ENCODE results near the gene TEAD1.

TEAD1 gene

DNA sequence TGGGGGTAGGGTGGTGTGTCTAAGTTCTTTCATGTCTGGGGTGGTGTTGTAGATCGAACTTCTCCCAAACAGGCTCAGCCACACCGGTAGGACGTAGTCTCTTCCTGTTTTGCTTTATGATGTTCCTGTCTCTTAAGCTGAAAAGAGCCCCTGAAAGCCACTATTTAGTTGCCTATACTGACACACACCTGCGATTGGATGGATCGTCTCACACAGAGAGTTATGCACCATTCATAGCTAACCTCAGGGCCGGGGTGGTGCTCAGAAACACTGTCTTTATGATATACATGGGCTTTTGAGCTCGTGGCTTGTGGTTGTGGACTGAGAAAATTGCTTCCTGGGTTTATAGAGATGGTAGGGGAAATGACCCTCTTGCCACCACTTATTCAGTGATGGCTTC is 137.6 kb downstream of the TEAD1 start:
- no peak for DNase-seq (ENCODE audit: low read depth)

GRCh38 chr11:12812849-12813248 is 138.6 kb downstream of the TEAD1 start:
- no peak for DNase-seq (ENCODE audit: low read depth)

DNA sequence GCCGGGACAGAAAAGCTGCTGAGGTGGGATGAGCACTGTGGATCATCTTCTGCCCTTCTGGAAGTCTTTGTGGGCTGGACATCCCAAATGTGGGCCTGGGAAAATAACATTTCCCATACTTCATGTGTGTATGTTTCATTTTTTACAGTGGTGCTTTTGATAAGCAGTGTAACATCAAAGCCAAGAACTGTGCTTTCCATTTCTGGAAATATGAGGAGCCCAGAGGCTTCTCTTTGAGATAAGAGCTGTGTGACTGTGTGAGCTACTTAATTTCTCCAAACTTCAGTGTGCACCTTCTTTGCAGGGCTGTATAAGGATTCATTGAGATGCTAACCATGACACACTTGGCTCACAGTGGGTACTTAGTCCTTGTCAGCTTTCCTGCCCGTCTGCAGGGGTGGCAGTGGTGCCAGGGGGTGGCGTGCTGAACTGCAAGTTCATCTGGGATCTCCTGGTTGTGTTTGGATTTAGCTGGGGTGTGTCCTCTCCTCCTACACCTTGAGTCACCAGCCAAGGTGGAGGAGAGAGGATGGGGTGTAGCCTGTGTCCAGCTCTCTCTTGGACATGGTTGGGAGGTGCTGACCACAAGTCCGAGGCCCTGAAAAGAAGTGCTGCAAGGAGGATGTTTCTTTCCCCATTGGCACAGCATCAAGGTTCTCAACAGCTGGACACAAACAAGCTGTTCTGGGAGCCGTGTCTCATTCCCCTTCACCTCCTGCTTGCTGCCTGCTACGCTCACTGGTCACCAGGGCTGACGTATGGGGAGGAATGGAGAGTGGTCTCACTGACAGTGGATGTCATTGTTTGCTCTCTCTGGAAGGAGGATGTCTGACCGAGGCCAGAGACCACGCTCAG is 139.4 kb downstream of the TEAD1 start:
- DNase-seq (ENCODE audit: low read depth): no peak

GRCh38 chr11:12815129-12815480 is 140.9 kb downstream of the TEAD1 start:
- no peak for DNase-seq (ENCODE audit: low read depth)

GRCh38 chr11:12815931-12816494 is 141.8 kb downstream of the TEAD1 start:
- DNase-seq (ENCODE audit: low read depth): no peak

DNA sequence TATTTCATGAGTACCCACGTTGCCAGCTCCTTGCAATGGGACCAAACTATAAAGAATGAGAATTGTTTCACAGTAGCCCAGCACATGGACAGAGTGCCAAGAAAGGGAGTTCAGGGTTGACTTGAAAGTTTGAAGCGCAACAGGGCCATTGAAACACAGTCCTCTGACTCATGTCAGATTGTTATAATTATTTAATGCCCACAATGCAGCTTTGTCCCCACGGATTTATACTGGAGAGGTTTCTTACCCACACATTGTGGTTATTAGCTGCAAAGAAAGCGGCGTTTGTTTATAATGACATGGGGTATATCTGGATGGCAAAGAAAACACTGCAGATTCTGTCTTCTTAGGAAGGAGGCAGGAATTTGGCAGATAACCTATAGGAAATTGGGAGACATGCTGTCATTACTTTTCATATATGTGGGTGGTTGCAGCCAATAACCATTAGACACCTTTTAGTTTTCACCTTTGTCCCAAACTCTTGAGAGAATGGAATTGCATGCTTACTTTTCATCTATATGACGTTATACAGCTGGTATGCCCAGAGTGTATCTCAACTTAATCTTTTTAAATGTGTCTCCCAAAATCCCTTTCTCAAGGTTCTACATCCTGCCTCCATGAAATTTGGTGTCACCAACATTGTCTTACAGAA is 143.6 kb downstream of the TEAD1 start:
- no peak for DNase-seq (ENCODE audit: low read depth)

DNA sequence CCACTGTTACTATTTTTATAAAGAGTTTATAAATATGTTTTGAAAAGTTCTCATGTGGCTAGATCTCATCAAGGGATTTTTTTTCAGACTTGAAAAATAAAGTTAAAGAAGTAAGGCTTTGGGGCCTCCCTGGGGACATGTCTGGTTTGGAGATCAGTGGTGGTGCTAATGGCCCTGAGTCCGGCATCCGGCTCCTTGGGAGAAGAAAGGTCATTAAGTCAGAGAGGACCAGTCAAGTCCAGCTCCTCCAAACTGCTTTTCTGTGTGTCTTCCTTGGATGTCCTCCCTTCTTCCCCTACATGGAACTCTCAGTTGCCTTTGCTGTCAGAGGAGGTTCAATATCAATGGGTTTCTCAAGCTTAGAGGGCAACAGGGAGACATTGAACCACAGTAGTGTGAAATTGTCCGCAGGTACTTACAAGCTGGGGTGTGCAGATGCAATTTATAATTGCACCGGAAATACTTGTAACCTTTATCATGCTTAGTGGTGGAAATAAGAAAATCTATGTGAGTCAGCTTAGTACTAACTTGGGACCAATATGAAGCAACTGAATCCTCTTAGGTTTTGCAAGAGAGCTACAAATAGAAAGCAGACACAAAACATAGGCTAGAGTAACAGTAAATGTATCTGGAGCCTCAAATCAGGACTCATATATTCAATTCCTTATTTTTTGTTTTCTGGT is 144.3 kb downstream of the TEAD1 start:
- DNase-seq (ENCODE audit: low read depth): peak; percentile 82

DNA sequence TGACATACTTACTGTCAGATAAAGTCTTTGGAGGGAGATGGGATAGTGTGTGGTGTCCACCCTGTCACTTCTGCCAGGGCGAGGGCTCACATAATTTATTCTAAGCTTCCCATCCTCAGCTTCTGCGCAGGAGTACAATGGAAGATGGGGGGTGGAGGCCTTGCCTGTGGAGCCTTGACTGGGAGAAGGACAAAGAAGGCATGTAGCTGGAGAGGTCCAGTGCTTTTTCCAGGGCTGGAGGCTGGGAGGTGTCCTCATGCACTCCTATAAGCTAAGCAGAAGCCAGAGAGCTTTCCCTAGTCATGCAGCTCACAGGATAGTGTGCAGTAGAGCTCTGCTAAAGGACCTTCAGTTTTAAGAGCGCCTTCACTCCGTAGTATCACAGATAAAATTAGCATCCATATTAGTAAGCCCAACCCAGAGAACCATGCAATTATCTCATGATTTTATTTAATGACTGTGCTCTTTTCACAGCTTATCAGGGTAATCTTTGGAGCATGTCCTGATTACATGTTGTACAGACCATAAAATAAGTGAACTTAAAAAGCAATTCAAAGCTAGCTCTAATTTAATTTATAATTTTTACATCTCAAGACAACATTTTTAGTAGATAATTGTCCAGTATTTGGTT is 148.3 kb downstream of the TEAD1 start:
- no peak for DNase-seq (ENCODE audit: low read depth)

DNA sequence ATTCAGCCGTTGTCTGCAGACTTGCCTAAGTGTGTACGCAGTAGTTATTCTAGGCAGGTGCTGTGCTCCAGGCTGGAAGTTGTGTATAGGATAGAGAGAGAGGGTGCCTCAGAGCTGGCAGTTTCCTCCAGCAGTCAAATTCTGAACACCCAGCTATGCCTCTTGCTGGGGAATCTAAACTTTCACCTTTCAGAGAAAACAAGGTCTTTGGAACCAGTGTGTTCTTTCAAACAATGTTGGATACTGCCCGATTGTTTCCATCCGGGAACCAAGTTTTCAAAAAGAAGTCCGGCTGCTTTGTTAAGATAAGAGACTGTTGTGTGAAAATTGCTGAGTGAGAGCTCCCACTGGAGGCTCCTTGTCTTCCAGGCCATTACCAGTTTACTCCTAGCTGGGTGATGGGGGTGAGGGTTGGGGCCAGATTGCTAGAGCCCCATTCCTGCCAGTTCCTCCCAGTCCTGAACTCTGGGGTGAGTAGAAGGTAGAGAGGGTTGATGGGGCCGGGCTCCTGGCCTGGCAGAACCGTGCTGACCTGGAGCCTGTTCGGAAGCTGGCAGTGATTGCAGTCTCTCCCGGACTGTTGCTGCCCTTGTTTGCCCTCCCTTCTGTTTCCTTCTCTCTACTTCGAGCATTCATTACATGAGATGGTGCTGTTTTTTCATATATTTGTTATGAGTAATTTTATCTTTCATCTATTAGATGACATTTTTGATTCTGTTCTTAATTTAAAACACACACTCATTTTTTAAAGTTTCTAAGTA is 150.2 kb downstream of the TEAD1 start:
- DNase-seq (ENCODE audit: low read depth): no peak

DNA sequence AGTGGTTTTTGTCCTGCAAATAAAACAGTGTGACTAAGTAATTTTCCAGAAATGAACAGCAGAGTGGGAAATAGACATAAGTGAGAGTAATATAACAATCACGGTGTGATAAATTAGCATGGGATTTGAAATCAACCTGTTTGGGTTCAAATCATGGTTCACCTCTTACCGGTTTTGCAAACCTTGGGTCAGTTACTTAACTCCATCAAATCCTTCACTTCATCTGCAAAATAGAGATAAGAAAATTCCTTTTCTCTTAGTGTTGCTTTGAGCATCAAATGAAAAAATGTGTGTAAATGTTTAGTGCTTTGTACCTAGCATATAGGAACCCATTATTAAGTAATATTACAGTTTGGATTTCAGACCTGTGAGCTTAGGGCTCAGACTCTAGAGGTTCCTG is 152.2 kb downstream of the TEAD1 start:
- no peak for DNase-seq (ENCODE audit: low read depth)

DNA sequence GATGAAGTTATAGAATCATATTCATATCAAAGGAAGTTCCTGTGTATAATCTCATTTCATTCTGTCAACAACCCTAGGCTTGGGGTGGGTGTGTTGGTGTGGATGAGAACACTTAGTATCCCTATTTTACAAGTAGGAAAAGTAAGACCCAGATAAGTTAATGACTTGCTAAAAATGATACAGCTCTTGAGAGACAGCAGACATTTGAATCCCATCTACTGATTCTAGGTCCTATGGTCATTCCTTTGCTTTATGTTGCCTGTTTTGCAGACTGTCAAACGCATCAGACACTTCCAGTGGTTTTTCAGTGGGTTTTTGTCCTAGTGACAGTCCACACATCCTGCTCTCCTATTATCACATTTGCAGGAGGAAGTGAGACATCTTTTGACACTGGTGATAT is 153.1 kb downstream of the TEAD1 start:
- DNase-seq (ENCODE audit: low read depth): no peak

DNA sequence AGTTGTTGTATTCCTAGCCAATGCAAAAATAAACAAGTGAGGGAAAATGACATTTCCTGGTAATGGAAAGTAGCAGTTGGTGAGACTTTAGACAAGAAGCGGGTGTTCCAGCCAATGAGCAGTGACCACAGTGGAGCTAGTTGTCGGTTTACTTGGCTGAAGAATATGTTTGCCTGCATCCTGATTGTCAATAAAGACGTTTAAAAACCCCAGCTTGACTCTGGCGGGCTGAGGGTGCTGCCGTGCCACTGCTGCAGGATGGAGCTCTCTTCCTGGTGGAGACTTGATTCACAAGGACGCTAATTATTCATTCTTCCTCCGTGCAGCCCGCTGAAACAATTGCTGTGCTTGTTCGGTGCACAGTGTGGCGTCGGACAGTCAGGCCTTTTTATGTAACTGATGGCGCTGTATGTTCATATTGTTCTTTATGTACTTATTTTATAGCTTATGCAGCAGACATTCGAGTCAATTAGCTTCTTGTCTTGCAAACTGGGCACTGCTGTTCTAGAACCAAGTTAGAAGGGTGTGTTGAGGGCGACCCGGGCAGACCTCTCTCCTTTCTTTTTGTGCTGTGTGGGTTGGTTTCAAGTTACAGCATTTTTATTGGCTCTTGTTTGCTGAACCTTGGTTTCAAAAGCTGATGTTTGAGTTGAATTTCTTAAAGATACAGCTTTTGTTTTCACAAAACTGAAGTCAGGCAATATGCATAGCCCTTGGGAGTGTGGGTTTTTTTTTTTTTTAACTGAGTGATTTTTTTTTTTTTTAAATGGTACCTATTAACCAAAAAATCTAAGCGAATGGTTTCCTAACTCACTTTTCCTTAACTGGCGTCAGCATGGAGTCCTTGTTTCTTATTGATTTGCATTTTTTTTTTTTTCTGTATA is 153.9 kb downstream of the TEAD1 start:
- DNase-seq (ENCODE audit: low read depth): peak; percentile 53

GRCh38 chr11:12829131-12829530 is 154.9 kb downstream of the TEAD1 start:
- no peak for DNase-seq (ENCODE audit: low read depth)

- DNase-seq (ENCODE audit: low read depth): no peak
Observed at GRCh38 chr11:12829540-12830314, 155.5 kb downstream of the TEAD1 start.

DNA sequence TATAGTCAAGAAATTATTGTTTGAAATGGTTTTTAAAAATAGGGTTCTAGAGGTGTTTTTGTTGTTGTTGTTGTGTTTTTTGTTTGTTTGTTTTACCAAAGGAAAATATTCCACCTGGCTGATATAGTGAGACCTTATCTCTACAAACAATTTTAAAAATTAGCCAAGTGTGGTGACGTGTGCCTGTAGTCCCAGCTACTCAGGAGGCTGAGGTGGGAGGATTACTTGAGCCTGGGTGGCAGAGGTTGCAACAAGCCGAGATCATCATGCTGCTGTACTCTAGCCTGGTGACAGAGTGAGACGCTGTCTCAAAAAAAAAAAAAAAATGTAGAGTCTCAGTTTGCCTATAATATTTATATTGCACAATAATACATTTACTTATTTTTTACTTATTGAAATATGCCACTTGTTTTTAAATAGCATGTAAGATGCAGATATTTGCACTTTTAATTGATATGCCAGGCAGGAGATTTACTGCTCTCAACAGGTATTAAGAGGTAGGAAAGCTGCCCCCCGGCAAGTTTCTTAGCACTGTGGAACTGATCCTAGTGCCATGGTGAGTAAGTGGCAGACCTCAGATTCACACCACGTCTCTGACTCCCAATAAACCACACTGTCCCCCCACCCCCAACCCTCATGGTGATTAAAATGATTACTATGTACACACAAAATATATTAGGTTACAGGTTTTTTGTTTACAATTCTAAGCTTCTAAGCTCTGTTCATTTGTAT is 157.4 kb downstream of the TEAD1 start:
- DNase-seq (ENCODE audit: low read depth): no peak

- no peak for DNase-seq (ENCODE audit: low read depth)
Observed at GRCh38 chr11:12832480-12833224, 158.4 kb downstream of the TEAD1 start.

- DNase-seq (ENCODE audit: low read depth): no peak
Observed at GRCh38 chr11:12834166-12834565, 159.9 kb downstream of the TEAD1 start.

- no peak for DNase-seq (ENCODE audit: low read depth)
Observed at GRCh38 chr11:12834630-12835029, 160.4 kb downstream of the TEAD1 start.

Measured in GM04503 (cell line).